Endometrium (tissue), 2 donors: ENCODE measurements around the gene IL17D.
"Not testable (repeated sequence)": the region's sequence is repeated elsewhere in the genome, so short reads cannot be mapped to it uniquely, and the experiment has no call there.

Source experiments
- FAIRE-seq: peaks from 2 replicates; lab custom pipeline; 2012; peaks lifted over from hg19 to GRCh38; lab: Jason Lieb, UNC
- donor health status: control.
- donor health status: control.

IL17D gene

GRCh38 chr13:20719783-20720182 is 16.3 kb downstream of the IL17D start:
- no peak for FAIRE-seq

GRCh38 chr13:20720499-20720898 is 17.0 kb downstream of the IL17D start:
- no peak for FAIRE-seq

GRCh38 chr13:20721058-20721453 is 17.6 kb downstream of the IL17D start:
- no peak for FAIRE-seq

GRCh38 chr13:20721454-20722357 is 18.2 kb downstream of the IL17D start:
- no peak for FAIRE-seq

GRCh38 chr13:20727856-20728255 is 24.4 kb downstream of the IL17D start:
- FAIRE-seq = no peak

- FAIRE-seq = no peak
Observed at GRCh38 chr13:20728579-20729311, 25.2 kb downstream of the IL17D start.

- FAIRE-seq = no peak
Observed at GRCh38 chr13:20729633-20730585, 26.4 kb downstream of the IL17D start.

- FAIRE-seq = no peak
Observed at GRCh38 chr13:20738616-20739015, 35.1 kb downstream of the IL17D start.

- no peak for FAIRE-seq
Observed at GRCh38 chr13:20740021-20740420, 36.5 kb downstream of the IL17D start.

GRCh38 chr13:20743830-20744404 is 40.4 kb downstream of the IL17D start:
- not testable (repeated sequence) for FAIRE-seq

GRCh38 chr13:20749377-20749776 is 45.9 kb downstream of the IL17D start:
- FAIRE-seq = no peak

- no peak for FAIRE-seq
Observed at GRCh38 chr13:20754009-20754408, 50.5 kb downstream of the IL17D start.

- no peak for FAIRE-seq
Observed at GRCh38 chr13:20760872-20761271, 57.4 kb downstream of the IL17D start.

- FAIRE-seq = no peak
Observed at GRCh38 chr13:20767309-20767943, 63.9 kb downstream of the IL17D start.

- FAIRE-seq = no peak
Observed at GRCh38 chr13:20769091-20769490, 65.6 kb downstream of the IL17D start.

- FAIRE-seq = no peak
Observed at GRCh38 chr13:20769834-20770233, 66.3 kb downstream of the IL17D start.
